Adipose tissue (tissue), 3 donors: Measurements from ENCODE around the gene CFAP92. TPM values are rescaled to one million over a fixed set of nuclear protein-coding genes. Genes with fewer than 3 reads are reported as not detected.

Experiments used
- H3K27ac ChIP-seq: one replicate; pipeline ENCODE4 v1.5.1; 2013; ENCODE audit warnings: low read depth, low read length
- WGBS, 3 donors: extraction: QIAGEN DNeasy Blood & Tissue Kit; methylation state at CpG; one replicate each; pipeline ENCODE4 v1.1.7; 2013; 5-methylcytosine and 5-hydroxymethylcytosine counted together
- polyA plus RNA-seq, 3 donors: library from polyadenylated mRNA; stranded (reverse); fragments of 200-250 nt; gene quantifications; one replicate each; pipeline ENCODE4 v1.2.3, GENCODE V29; 2013
- donor health status: healthy with polysubstance abuse.
- donor health status: Bipolar disorder and iron deficiency.
- donor health status: healthy.

Gene CFAP92
- polyA plus RNA-seq, 3 donors = 0.16 to 1.9 (median 0.21) TPM

GRCh38 chr3:128996200-128996599 lies 2.3 kb upstream of the CFAP92 start:
- no peak overlapping the region for H3K27ac ChIP-seq
- 64 to 85% (median 77%) methylated on average over 1 of the region's 1 CpG for whole genome bisulfite sequencing, 3 donors

- no peak overlapping the region for H3K27ac ChIP-seq
- 93 to 96% (median 95%) methylated on average over 1 of the region's 1 CpG for WGBS, 3 donors
These were observed 1.9 kb upstream of the CFAP92 start for GRCh38 chr3:128995737-128996136.

GRCh38 chr3:128994581-128995546 lies 988 bp upstream of the CFAP92 start:
- no peak overlapping the region for H3K27ac ChIP-seq
- 79 to 83% (median 81%) methylated on average over 19 of the region's 19 CpGs for WGBS, 3 donors

- no peak overlapping the region for H3K27ac ChIP-seq
- 1 to 5% (median 3%) methylated on average over 12 to 13 of the region's 13 CpGs for WGBS, 3 donors
These were observed 267 bp upstream of the CFAP92 start for GRCh38 chr3:128994173-128994512.

GRCh38 chr3:128992926-128993460 lies 883 bp downstream of the CFAP92 start:
- 51 to 81% (median 70%) methylated on average over 19 to 20 of the region's 20 CpGs for WGBS, 3 donors
- H3K27ac ChIP-seq = no peak overlapping the region

- WGBS, 3 donors = 72 to 92% (median 77%) methylated on average over 18 of the region's 18 CpGs
- peak overlapping the region; percentile 49 for H3K27ac ChIP-seq
These were observed 2.5 kb downstream of the CFAP92 start for GRCh38 chr3:128991355-128991895.

- WGBS, 3 donors = 88 to 90% (median 90%) methylated on average over 8 of the region's 8 CpGs
- no peak overlapping the region for H3K27ac ChIP-seq
These were observed 5.6 kb downstream of the CFAP92 start for GRCh38 chr3:128988286-128988685.

- H3K27ac ChIP-seq = no peak overlapping the region
- 87 to 89% (median 89%) methylated on average over 15 of the region's 15 CpGs for WGBS, 3 donors
These were observed 6.4 kb downstream of the CFAP92 start for GRCh38 chr3:128987302-128988100.

GRCh38 chr3:128984596-128984995 lies 9.3 kb downstream of the CFAP92 start:
- no peak overlapping the region for H3K27ac ChIP-seq
- WGBS, 3 donors = 87 to 90% (median 90%) methylated on average over 3 of the region's 3 CpGs

GRCh38 chr3:128983293-128984069 lies 10.4 kb downstream of the CFAP92 start:
- H3K27ac ChIP-seq = no peak overlapping the region
- WGBS, 3 donors = 78 to 91% (median 89%) methylated on average over 9 of the region's 9 CpGs

GRCh38 chr3:128975276-128975675 lies 18.6 kb downstream of the CFAP92 start:
- WGBS, 3 donors = 90 to 100% (median 97%) methylated on average over 1 of the region's 1 CpG
- no peak overlapping the region for H3K27ac ChIP-seq

GRCh38 chr3:128973988-128974564 lies 19.8 kb downstream of the CFAP92 start:
- H3K27ac ChIP-seq = no peak overlapping the region
- WGBS, 3 donors = 56 to 75% (median 61%) methylated on average over 5 of the region's 5 CpGs

GRCh38 chr3:128971421-128972100 lies 22.3 kb downstream of the CFAP92 start:
- WGBS, 3 donors = 56 to 68% (median 60%) methylated on average over 6 of the region's 6 CpGs
- no peak overlapping the region for H3K27ac ChIP-seq

- 41 to 81% (median 47%) methylated on average over 1 of the region's 1 CpG for WGBS, 3 donors
- no peak overlapping the region for H3K27ac ChIP-seq
These were observed 23.2 kb downstream of the CFAP92 start for GRCh38 chr3:128970740-128971047.

GRCh38 chr3:128969993-128970739 lies 23.7 kb downstream of the CFAP92 start:
- H3K27ac ChIP-seq = no peak overlapping the region

GRCh38 chr3:128967748-128968355 lies 26.0 kb downstream of the CFAP92 start:
- H3K27ac ChIP-seq = no peak overlapping the region
- 67 to 71% (median 68%) methylated on average over 6 of the region's 6 CpGs for WGBS, 3 donors

More at GRCh38 chr3:128969993-128970739, 23.7 kb downstream of the CFAP92 start:
- 9 to 13% (median 10%) methylated on average over 12 of the region's 12 CpGs for WGBS, 3 donors
